Astrocyte of the hippocampus (primary cell): ENCODE measurements around the gene CD300LG.
A peak's percentile ranks its signal among the peaks of the same experiment; 100 is the strongest.
"Not testable (repeated sequence)": the region's sequence is repeated elsewhere in the genome, so short reads cannot be mapped to it uniquely, and the experiment has no call there.

Source experiments
- DNase-seq: peaks from one replicate; pipeline ENCODE4 v3.0.0; 2011; ENCODE audit warnings: low read depth, low spot score

The CD300LG gene

GRCh38 chr17:43823350-43824084 is 23.5 kb upstream of the CD300LG start:
- DNase-seq: no peak

GRCh38 chr17:43825567-43825966 is 21.4 kb upstream of the CD300LG start:
- DNase-seq: no peak

GRCh38 chr17:43826206-43826605 is 20.8 kb upstream of the CD300LG start:
- DNase-seq: no peak

GRCh38 chr17:43827596-43827995 is 19.4 kb upstream of the CD300LG start:
- DNase-seq: no peak

- DNase-seq: no peak
Observed at GRCh38 chr17:43829738-43830137, 17.2 kb upstream of the CD300LG start.

GRCh38 chr17:43830510-43831140 is 16.4 kb upstream of the CD300LG start:
- no peak for DNase-seq

GRCh38 chr17:43831633-43832032 is 15.3 kb upstream of the CD300LG start:
- DNase-seq: no peak

GRCh38 chr17:43832168-43832975 is 14.6 kb upstream of the CD300LG start:
- peak; percentile 84 for DNase-seq

- DNase-seq: peak; percentile 91
Observed at GRCh38 chr17:43832976-43833829, 13.8 kb upstream of the CD300LG start, which contains the start of gene MPP3. Gene MPP3 (minus strand): TSS chr17:43833146. CDS start chr17:43831906, 1,240 bp downstream.

- DNase-seq: peak; percentile 34
Observed at GRCh38 chr17:43834106-43834505, 12.9 kb upstream of the CD300LG start.

- no peak for DNase-seq
Observed at GRCh38 chr17:43839670-43840108, 7.3 kb upstream of the CD300LG start.

- no peak for DNase-seq
Observed at GRCh38 chr17:43840814-43841213, 6.2 kb upstream of the CD300LG start.

- no peak for DNase-seq
Observed at GRCh38 chr17:43841282-43841681, 5.7 kb upstream of the CD300LG start.

- DNase-seq: not testable (repeated sequence)
Observed at GRCh38 chr17:43842091-43842974, 4.6 kb upstream of the CD300LG start.

- DNase-seq: no peak
Observed at GRCh38 chr17:43842975-43843325, 4.0 kb upstream of the CD300LG start.

GRCh38 chr17:43844241-43844640 is 2.7 kb upstream of the CD300LG start:
- no peak for DNase-seq

GRCh38 chr17:43845766-43846165 is 1.2 kb upstream of the CD300LG start:
- no peak for DNase-seq

GRCh38 chr17:43846221-43846712 is 709 bp upstream of the CD300LG start:
- DNase-seq: peak; percentile 85

- DNase-seq: no peak
Observed at GRCh38 chr17:43848601-43849000, 1.6 kb downstream of the CD300LG start.

- DNase-seq: no peak
Observed at GRCh38 chr17:43849116-43849515, 2.1 kb downstream of the CD300LG start.
